Astrocyte (in vitro differentiated cells and primary cell): ENCODE data around the gene PTH1R.

Experiments used
- CTCF ChIP-seq: IDR thresholded peaks from 2 replicates; pipeline ENCODE4 v1.5.1; 2011; ENCODE audit warnings: low read depth, mild to moderate bottlenecking, inconsistent platforms, low read length, moderate library complexity; ENCODE audit not compliant: insufficient read depth
- EZH2 ChIP-seq: IDR thresholded peaks from 2 replicates; pipeline ENCODE4 v1.6.1; 2012; ENCODE audit warnings: mild to moderate bottlenecking, low read length, inconsistent platforms; ENCODE audit not compliant: insufficient read depth

DNA sequence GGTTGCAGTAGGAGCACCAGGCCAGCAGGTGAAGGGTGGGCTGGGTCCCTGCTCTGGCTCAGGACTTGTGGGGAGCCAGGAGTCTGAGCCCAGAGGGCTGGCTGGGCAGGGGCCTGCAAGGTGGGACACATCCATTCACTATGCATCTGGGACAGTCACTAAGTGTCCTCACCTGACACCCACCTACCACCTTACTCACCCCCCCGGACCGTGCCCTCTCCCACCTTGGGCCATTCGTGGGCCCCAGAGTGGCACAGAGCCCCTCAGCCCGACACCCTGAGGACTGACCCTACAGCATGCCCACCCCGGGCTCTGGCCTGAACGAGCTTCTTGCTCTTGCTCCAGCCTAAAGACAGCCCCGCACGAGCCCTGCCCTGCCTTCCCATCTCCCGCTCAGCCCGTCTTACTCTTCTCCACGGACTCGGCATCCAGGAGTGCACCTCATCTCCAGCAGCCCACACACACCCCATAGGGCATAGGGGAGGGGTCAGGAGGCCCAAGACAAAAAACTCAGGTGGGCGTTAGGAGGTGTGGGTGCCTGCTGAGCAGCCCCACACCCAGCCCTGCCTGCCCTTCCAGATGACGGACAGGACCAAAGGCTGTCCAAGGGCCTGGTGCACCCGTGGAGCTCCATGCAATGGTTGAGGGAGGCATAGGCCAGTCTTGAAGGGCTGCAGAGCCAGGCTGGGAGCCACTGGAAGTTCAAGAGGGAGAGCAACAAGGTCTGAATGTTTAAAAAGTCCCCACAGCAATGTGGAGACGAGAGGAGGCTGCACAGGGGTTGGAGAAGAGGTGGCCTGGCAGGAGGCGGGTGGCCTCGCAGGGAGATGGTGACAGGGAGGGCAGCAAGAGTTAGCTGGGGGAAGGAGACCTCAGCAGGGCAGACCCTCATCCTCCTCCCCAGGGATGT, 27.0 kb downstream of the PTH1R start:
- TF ChIP-seq CTCF (no peak), EZH2 (no peak)
